ENCODE measurements around the gene FLT4.
"Not testable (repeated sequence)": the region's sequence is repeated elsewhere in the genome, so short reads cannot be mapped to it uniquely, and the experiment has no call there.

Gene FLT4

DNA sequence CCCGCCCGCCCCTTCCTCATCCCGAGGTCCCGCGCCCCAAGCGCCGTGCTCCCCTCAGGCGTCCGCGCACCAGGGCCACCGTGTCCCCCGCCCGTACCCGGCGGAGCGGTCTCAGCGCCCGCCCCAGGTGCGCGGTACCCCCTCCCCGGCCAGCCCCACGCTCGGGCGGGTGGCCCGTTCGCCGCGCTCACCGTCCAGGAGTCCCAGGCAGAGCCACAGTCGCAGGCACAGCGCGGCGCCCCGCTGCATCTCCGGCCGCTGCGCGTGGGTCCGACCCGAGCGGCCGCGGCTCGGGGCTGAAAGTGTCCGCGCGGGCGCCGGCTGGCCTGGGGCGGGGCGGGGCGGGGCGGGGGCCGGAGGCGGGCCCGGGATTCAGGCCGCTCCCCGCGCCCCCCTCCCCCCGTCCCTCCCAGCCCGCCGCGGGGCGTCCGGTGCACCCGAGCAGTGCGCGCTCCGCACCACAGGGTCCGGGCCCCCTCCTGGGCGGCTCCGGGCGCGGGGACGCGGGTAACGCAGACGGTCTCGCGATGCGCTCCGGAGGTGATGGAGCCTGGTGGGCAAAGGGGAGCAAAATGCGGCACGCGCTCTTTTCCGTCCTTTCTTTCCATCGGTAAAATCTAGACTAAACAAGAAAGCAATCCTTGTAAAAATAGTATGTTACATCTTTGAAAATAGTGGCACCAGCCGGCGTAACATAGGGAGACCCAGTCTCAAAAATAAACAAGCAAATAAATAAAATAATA lies at the start of gene FLT4:
Gene FLT4 (minus strand): TSS at position 304 of the 743 bp plus-strand sequence. CDS start 55 bp downstream, at position 249.
- FAIRE-seq = no peak

DNA sequence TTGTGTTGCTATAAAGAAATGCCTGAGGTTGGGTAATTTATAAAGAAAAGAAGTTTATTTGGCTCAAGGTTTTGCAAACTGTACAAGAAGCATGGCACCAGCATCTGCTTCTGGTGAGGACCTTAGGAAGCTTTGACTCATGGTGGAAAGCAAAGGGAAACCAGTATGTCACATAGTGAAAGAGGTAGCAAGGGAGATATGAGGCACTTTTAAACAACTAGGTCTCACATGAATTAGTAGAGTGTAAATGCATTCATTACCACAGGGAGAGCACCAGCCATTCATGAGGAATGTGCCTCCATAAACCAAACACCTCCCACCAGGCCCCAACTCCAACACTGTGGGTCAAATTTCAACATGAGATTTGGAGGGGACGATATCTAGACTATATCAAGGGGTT lies 49.6 kb upstream of the FLT4 start:
- FAIRE-seq = no peak
- DNase-seq (ENCODE audit: insufficient read length, low spot score) = no peak

More for the DNA sequence above, at the start of gene FLT4:
- DNase-seq (ENCODE audit: insufficient read length, low spot score) = peak; percentile 48

DNA sequence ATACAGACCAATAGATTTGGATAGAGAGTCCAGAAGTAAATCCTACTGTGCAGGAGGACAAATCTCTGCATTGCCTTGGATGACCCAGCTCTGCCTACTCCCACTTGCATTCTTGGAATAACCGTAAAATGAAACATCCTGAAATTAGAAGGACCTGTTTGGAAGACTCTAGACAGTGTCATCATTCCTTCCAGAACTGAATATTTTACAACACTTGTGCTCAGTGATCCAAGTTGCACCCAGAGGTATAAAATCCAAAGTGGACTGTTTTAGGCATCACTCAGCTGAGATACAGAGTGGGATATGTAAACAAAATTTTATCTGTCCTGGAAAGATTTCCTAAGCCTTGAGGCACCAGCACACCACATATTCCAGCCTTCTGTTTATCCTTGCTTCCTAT lies 46.7 kb upstream of the FLT4 start:
- FAIRE-seq (no peak), DNase-seq (ENCODE audit: insufficient read length, low spot score) (no peak)

DNA sequence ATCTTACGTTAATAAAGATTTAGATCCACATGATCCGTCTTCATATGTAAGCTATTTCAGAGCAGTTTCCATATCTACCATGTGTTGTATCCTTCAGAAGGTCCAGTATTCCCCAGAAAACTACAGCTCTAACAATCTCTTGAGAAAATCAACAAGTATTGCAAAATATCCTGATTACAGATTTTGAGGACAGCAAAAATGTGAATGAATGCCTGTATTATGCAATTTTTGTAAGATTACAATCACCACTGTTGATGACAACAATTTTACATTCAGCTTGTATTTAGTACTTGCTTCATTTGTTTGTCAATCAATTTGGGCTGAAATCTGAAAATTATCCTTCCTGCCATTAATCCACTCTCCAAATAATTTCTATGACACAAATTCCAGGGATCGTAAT lies 43.0 kb upstream of the FLT4 start:
- DNase-seq (ENCODE audit: insufficient read length, low spot score) (no peak), FAIRE-seq (no peak)

DNA sequence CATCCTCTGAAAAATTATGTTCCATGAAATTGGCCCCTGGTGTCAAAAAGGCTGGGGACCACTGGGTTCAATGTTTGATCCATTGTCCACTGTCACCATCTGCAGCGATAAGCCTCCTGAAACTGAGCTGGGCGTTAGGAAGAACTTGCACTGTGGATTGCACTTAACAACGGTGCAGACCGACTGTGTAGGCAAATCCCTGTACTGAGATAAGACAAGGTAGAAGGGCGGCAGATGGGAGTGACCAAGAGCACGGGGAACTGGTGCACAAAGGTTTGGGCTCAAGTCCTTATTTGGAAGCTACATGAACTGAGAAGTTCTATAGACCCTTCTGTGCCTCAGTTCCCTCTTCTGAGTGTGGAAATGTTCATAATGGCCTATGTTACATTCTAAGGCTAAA lies 41.6 kb upstream of the FLT4 start:
- no peak for FAIRE-seq

DNA sequence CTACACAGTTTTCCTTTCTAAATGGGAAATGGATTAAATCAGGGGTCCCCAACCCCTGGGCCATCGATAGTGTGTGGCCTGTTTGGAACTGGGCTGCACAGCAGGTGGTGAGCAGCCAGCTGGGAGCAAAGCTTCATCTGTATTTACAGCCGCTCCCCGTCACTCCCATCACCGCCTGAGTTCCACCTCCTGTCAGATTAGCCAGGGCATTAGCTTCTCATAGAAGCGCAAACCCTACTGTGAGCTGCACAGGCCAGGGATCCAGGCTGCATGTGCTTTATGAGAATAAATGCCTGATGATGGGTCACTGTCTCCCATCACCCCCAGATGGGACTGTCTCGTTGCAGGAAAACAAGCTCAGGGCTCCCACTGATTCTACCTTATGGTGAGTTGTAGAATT lies 41.2 kb upstream of the FLT4 start:
- DNase-seq (ENCODE audit: insufficient read length, low spot score) (no peak), FAIRE-seq (no peak)

More for the DNA sequence above, 41.6 kb upstream of the FLT4 start:
- DNase-seq (ENCODE audit: insufficient read length, low spot score) = no peak

DNA sequence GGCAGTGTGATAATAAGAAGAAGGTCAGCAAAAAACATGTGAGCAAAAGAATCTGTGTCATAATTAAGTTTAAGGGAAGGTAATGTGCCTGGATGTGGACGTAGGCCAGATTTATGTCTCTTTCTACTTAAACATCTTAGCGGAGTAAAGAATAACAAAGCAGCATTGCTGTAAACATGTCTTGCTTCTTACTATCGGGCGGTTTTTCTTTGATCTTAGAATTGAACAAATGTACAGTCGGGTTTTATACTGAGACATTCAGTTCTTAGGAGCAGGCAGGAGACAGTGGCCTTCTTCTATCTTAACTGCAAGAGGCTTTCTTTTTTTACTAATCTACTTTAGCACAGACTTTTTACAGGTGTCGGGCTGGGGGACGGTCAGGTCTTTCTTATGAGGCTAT lies 40.4 kb upstream of the FLT4 start:
- DNase-seq (ENCODE audit: insufficient read length, low spot score) = no peak
- no peak for FAIRE-seq

DNA sequence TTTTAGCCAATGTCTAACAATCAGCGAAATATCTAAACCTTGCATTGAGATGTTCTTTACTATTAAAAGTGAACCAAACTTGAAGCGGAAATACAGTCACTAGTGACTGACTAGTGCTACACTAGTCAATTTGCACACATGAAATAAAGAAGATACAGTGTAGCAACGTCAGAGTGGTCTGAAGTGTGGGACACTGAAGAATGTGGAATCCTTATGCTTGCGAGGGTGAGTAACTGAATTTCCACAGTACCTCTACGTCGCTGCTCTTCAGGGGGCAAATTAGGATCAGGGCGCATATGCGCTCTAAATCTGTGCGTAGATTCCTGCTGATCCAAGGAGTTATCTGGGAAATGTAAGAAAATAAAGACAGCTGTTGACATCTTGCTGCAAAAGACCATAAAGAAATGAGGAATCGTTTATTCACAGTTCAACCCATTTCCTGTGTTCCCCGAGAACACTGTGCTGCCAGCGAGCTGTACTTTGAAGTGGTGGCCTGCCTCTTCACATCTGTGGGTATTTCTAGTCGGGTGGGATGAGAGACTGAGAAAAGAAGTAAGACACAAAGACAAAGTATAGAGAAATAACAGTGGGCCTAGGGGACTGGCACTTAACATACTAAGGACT lies 39.8 kb upstream of the FLT4 start:
- no peak for DNase-seq (ENCODE audit: insufficient read length, low spot score)
- FAIRE-seq = no peak

DNA sequence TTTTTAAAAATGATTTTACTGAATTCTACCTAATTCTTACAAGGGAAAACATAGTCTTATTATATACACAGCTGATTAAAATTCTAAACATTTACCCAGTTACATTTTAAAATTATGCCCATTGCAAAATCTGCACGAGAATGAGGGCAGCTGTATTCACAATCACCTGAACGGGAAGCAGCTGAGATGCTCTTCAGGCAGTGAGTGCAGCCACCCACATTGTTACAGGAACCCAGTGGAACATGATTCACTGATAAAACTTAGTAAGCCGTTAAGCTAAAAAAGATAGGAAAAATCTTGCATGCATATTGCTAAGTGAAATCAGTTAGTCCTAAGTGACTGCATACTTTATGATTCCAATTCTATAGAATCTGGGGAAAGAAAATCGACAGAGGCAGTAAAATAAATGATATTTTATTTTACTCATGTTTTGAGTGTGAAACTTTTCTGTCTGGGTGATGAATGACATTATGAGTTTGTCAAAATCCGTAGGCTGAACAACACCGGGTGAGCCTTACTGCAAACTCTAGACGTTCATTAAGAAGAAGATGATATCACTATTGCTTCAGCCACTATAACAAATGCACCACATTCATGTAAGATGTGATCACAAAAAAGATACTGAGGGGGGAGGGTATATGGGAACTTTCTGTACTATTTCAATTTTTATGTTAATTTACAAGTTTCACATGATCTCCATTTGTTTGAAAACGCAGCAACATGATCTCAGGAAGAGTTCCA lies 39.1 kb upstream of the FLT4 start:
- DNase-seq (ENCODE audit: insufficient read length, low spot score) = no peak
- no peak for FAIRE-seq

DNA sequence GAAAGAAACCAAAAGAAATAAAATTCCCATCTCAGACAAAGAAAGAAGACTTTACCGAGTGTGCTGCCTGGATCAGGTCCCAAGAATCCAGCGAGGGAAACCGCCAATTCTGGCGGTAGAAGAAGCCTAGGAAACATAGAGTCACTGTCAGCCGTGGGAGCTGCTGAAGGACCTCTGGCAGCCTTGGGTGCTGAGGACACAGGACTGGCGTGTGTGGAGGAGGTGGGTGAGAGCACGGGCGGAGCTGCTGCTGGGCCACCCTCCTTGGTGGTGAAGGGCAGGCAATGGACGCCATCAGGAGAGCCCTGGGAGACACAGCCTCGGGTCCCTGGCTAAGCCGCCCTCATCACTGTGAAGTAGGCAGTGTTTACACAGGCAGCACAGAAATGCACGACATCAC lies 37.4 kb upstream of the FLT4 start:
- FAIRE-seq = not testable (repeated sequence)

DNA sequence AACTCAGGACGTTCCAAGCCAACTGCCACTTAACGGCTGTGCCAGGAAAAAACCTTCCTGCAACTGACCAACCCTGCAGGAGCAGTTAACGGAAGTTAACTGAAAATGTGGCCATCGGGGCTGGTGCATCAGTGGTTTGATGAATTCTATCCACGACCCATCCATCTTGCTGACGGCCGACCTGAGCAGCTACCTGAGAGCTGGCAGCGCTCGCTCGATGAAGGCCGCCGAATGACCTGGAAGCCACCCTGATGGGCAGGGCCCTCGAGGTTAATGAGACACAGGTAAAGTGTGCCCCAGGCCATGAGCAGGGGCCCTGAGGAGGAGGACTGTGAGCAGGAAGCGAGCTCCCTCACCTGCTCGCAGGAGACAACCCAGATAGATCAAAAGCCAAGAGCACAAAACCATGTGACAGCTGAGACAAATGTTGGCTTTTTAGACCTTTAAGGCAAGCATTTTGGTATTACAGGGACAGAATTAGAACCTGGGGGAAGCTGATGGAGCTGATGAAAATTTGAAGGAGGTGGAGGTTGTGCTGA lies 35.3 kb upstream of the FLT4 start:
- DNase-seq (ENCODE audit: insufficient read length, low spot score) (no peak), FAIRE-seq (no peak)

More for the DNA sequence above, 37.4 kb upstream of the FLT4 start:
- DNase-seq (ENCODE audit: insufficient read length, low spot score) = not testable (repeated sequence)

DNA sequence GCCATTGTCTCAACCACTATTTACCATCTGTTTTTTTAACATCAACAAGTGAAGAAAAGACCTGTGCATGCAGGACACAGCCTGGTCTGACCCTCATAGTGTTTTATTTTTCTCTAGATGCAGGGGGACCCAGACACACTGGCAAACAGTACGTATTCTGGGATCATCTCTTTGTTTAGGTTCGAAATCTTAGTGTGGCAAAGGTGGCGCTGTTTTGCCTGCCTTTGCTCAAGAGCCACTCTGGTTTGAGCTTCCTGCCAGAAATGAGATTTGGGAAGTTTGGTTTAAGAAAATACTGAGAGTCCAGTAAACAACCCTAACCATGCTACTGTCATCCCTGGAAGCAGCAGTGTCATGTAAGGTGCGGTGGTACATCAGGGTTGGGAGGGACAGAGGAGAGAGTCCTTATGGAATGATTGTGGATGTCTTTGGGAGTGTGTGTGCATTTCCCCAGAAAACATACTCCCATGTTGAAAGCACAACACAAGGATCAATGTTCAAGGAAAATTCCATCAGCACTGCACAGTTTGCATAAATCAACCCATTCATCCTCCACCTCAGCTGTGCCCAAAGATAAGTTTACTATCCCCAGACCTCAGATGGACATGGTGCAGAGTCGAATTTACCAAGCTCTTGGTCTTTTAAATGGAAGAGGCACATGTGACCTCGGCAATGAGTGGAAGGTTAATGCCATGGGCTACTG lies 34.0 kb upstream of the FLT4 start:
- no peak for DNase-seq (ENCODE audit: insufficient read length, low spot score)
- no peak for FAIRE-seq

DNA sequence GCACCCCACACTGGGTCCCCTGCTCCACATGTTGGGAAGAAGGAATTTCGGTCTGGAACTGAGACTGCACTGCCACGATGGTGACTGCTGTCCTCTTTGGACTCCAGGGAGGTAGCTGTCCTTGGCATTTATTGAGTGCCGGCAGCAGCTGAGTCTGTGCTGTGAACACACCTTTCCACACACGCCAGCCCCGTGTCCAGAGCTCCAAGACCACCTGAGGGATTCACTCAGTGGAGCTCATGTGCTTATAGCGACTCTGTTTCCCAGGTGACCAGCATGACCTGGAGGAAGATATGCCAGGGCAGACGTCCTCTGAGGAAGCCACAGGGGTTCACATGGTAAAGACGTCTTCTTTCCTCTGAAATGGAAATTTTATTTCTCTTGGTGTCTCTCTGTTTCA lies 33.2 kb upstream of the FLT4 start:
- no peak for DNase-seq (ENCODE audit: insufficient read length, low spot score)
- no peak for FAIRE-seq

DNA sequence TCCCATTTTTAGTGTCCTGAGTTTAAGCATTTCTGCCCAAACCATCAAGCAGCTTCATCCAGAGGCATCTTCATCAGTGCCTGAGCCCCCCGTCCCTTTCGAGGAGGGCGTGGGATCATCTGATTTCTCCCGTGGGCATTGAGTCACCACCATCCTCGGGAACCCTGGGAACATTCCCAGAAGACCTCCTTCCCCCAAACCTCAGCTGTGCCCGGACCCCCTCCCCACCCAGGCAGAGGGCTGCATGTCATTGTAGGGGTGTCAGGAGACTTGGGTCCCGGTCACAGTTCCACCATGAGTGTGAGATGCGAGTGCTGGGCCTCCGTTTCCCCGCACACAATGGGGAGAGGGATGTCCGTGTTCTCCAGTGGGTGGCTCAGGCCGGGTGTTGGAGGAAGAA lies 32.6 kb upstream of the FLT4 start:
- DNase-seq (ENCODE audit: insufficient read length, low spot score); FAIRE-seq: not testable (repeated sequence)

DNA sequence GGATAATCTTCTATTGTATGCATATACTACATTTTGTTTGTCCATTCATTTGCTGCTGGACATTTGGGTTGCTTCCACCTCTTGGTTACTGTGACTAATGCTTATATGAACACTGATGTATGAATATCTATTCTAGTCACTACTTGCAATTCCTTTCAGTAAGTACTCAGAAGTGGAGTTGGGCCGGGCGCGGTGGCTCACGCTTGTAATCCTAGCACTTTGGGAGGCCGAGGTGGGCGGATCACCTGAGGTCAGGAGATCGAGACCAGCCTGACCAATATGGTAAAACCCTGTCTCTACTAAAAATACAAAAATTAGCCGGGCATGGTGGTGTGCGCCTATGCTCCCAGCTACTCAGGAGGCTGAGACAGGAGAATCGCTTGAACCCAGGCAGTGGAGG lies 28.9 kb upstream of the FLT4 start:
- DNase-seq (ENCODE audit: insufficient read length, low spot score); FAIRE-seq: not testable (repeated sequence)

DNA sequence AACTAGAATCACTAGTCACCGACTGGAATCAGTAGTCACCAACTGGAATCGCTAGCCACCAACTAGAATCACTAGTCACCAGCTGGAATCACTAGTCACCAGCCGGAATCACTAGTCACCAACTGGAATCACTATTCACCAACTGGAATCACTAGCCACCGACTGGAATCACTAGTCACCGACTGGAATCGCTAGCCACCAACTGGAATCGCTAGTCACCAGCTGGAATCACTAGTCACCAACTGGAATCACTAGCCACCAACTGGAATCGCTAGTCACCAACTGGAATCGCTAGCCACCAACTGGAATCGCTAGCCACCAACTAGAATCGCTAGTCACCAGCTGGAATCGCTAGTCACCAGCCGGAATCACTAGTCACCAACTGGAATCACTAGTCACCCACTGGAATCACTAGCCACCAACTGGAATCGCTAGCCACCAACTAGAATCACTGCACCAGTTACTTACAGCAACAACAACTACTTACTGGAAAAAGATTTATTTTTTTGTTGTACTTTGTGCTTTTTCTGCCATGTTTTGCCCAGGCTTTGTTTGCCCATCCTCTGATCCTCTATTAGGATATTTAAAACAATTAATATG lies 25.7 kb upstream of the FLT4 start:
- DNase-seq (ENCODE audit: insufficient read length, low spot score) (no peak), FAIRE-seq (no peak)

DNA sequence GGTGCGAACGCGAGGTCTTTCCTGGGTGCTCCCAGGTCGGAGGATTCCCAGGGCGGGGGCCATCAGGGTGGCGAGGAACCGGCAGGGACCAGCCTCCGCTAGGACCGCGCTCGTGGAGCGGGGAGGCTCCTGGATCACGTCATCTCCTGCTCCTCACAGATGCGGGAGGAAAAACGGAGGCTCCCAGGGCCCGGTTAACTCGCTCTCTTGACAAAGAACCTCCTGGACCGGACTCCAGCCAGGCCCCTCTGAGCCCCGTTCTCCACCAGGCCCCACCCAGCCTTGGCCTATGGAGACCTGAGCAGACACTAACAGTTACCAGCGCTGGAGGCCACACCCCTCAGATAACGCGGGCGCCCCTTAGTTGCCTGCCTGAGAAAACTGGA lies 24.7 kb upstream of the FLT4 start:
- not testable (repeated sequence) for DNase-seq (ENCODE audit: insufficient read length, low spot score); FAIRE-seq

DNA sequence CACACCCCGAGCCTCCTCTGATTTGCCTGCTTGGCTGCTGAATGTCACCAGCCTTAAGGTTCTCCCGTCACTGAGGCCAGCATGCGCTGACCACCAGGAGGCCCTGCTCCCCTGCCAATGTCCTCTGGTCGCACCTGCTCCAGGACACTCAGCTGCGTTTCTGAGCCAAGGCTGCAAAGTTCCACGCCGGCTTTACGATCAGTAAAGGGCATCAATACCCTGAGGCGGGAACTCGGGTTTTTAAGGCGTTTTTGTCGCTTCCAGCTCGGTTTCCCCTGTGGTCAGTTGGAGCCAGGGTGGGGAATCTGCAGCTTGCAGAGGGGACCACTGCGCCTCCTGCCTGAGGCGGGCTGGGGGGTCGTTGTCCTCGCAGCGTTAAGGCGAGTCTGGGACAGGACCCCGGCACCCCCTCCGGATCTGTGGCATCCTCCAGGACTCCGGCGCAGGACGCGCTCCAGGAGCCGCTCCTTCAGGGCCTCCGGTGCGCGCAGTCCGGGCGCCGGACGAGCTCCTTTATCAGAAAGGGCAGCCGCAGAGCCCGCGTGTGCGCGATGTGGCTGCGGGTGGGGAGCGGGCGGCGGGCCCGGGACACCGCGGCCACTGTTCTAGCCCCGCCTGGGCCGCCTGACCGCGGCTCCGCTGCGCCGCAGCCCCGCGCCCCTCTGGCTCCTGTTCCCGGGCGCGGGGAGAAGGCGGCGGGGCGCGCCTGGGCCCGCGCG lies 24.1 kb upstream of the FLT4 start:
- no peak for DNase-seq (ENCODE audit: insufficient read length, low spot score)
- FAIRE-seq = no peak

DNA sequence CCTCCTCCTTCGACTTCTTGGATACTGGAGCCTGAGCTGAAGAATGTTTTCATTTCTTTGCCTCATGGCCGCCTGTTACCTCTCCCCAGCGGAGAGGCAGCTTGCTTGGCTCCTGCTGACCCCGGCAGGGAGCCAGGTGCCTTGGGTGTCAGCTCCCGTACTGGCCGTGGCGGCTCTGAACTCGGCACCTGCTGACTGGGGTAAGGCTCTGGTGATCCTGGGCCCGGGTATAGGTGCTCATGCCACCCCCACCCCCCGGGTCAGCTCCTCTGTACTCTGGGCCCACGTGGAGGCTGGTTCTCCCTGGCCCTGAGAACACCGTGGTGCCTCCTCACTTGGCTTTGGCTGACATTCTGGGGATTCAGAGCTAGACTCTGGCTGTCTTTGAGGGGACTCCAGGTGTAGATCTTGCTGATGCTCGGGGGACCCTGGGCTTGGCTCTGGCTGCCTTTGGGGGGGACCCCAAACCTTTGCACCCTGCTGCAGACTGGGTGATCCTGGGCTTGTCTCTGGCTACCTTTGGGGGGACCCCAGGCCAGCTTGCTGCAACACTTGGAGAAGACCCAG lies 22.6 kb upstream of the FLT4 start:
- FAIRE-seq; DNase-seq (ENCODE audit: insufficient read length, low spot score): not testable (repeated sequence)

Measured in HTR-8/SVneo (cell line).